Mesenchymal stem cell (in vitro differentiated cells and primary cell): ENCODE measurements around the gene AGAP1.
A peak's percentile ranks its signal among the peaks of the same experiment; 100 is the strongest.

Experiments used
- DNase-seq: peaks from one replicate; pipeline ENCODE4 v3.0.0-alpha.2; 2013
- H2AFZ ChIP-seq: one replicate; pipeline ENCODE4 v1.6.1; 2013; ENCODE audit warnings: low read depth, mild to moderate bottlenecking, control low read depth, inconsistent platforms, low read length, moderate library complexity
- H2AK5ac ChIP-seq: 2 replicates; pipeline ENCODE4 v1.6.1; 2013; ENCODE audit warnings: low read length, moderate library complexity, mild to moderate bottlenecking, inconsistent platforms; ENCODE audit not compliant: severe bottlenecking
- H2BK120ac ChIP-seq: one replicate; pipeline ENCODE4 v1.6.1; 2013; ENCODE audit warnings: low read depth, mild to moderate bottlenecking, inconsistent platforms, low read length, moderate library complexity
- H2BK12ac ChIP-seq, 2 experiments: one replicate each; pipeline ENCODE4 v1.6.1; 2013; ENCODE audit warnings: inconsistent platforms in 2 of 2, low read length in 2 of 2, mild to moderate bottlenecking in 2 of 2, moderate library complexity in 2 of 2, control low read depth in 1 of 2
- H2BK15ac ChIP-seq: one replicate; pipeline ENCODE4 v1.6.1; 2013; ENCODE audit warnings: mild to moderate bottlenecking, low read depth, inconsistent platforms; ENCODE audit not compliant: poor library complexity, severe bottlenecking
- H2BK5ac ChIP-seq: 2 replicates; pipeline ENCODE4 v1.6.1; 2013; ENCODE audit warnings: low read depth, mild to moderate bottlenecking, low read length, control low read depth, inconsistent platforms; ENCODE audit not compliant: poor library complexity, severe bottlenecking
- H3K14ac ChIP-seq, 2 experiments: one replicate each; pipeline ENCODE4 v1.6.1; 2013; ENCODE audit warnings: inconsistent platforms in 2 of 2, low read length in 2 of 2, control low read depth in 1 of 2, mild to moderate bottlenecking in 1 of 2, moderate library complexity in 1 of 2
- H3K18ac ChIP-seq, 2 experiments: one replicate each; pipeline ENCODE4 v1.6.1; 2013; ENCODE audit warnings: inconsistent platforms in 2 of 2, low read length in 2 of 2, control low read depth in 1 of 2, low read depth in 1 of 2, mild to moderate bottlenecking in 1 of 2
- H3K23ac ChIP-seq, 2 experiments: one replicate each; pipeline ENCODE4 v1.6.1; 2013; ENCODE audit warnings: inconsistent platforms in 2 of 2, low read length in 2 of 2, mild to moderate bottlenecking in 2 of 2, moderate library complexity in 2 of 2, control low read depth in 1 of 2
- H3K27ac ChIP-seq: 2 replicates; pipeline ENCODE4 v1.5.1; 2013; ENCODE audit warnings: mild to moderate bottlenecking, moderate library complexity, low read length, control low read depth, inconsistent platforms; ENCODE audit not compliant: poor library complexity, severe bottlenecking
- H3K27me3 ChIP-seq, 2 experiments: 2 replicates each; pipeline versions ENCODE4 v1.6.1 to v1.7.0; 2013; ENCODE audit warnings: low read length in 2 of 2, mild to moderate bottlenecking in 2 of 2, moderate library complexity in 2 of 2, control low read depth in 1 of 2, inconsistent platforms in 1 of 2; ENCODE audit not compliant: control insufficient read depth in 1 of 2, insufficient read depth in 1 of 2
- H3K36me3 ChIP-seq, 2 experiments: 2 replicates each; pipeline versions ENCODE4 v1.6.1 to v1.7.0; 2013; ENCODE audit warnings: low read length in 2 of 2, control low read depth in 1 of 2, inconsistent platforms in 1 of 2, low read depth in 1 of 2, mild to moderate bottlenecking in 1 of 2; ENCODE audit not compliant: insufficient read depth in 2 of 2, control insufficient read depth in 1 of 2
- H3K4ac ChIP-seq, 2 experiments: one replicate each; pipeline ENCODE4 v1.6.1; 2013; ENCODE audit warnings: inconsistent platforms in 2 of 2, low read length in 2 of 2, mild to moderate bottlenecking in 2 of 2, moderate library complexity in 2 of 2, control low read depth in 1 of 2, low read depth in 1 of 2
- H3K4me1 ChIP-seq: 2 replicates; pipeline ENCODE4 v1.6.1; 2013; ENCODE audit warnings: low read depth, low read length, control low read depth; ENCODE audit not compliant: control insufficient read depth, insufficient read depth
- H3K4me2 ChIP-seq: 2 replicates; pipeline ENCODE4 v1.6.1; 2013; ENCODE audit warnings: low read length, mild to moderate bottlenecking, inconsistent platforms; ENCODE audit not compliant: poor library complexity, severe bottlenecking
- H3K4me3 ChIP-seq, 2 experiments: 2 replicates each; pipeline versions ENCODE4 v1.5.1 to v1.7.0; 2013; ENCODE audit warnings: low read length in 2 of 2, mild to moderate bottlenecking in 2 of 2, control low read depth in 1 of 2, low read depth in 1 of 2; ENCODE audit not compliant: insufficient read depth in 1 of 2
- H3K79me1 ChIP-seq: replicated peaks from 2 replicates; pipeline ENCODE4 v1.6.1; 2013; ENCODE audit warnings: mild to moderate bottlenecking, control low read depth, low read length, inconsistent platforms; ENCODE audit not compliant: poor library complexity, severe bottlenecking
- H3K9ac ChIP-seq: 2 replicates; pipeline ENCODE4 v1.7.0; 2013; ENCODE audit warnings: mild to moderate bottlenecking, low read length, moderate library complexity
- H3K9me3 ChIP-seq: 2 replicates; pipeline ENCODE4 v1.7.0; 2013; ENCODE audit warnings: mild to moderate bottlenecking, low read length; ENCODE audit not compliant: control insufficient read depth
- H4K8ac ChIP-seq: one replicate; pipeline ENCODE4 v1.6.1; 2013; ENCODE audit warnings: inconsistent platforms, mild to moderate bottlenecking, low read length, moderate library complexity
- H4K91ac ChIP-seq: one replicate; pipeline ENCODE4 v1.6.1; 2013; ENCODE audit warnings: mild to moderate bottlenecking, low read length, inconsistent platforms
- WGBS: methylation state at CpG from one replicate; pipeline ENCODE4 v1.1.7; 2013; ENCODE audit warnings: mixed read lengths; 5-methylcytosine and 5-hydroxymethylcytosine counted together

AGAP1 gene

GRCh38 chr2:236167297-236168109 lies 673.7 kb downstream of the AGAP1 start:
- no peak overlapping the region for H3K9ac ChIP-seq
- H3K4me1 ChIP-seq = peaks cover 42% of the 10 kb centered on the region
- no peak overlapping the region for H2BK5ac ChIP-seq
- peak overlapping the region; percentile 69 to 73 for H3K4me3 ChIP-seq
- H3K18ac ChIP-seq = no peak overlapping the region
- H3K36me3 ChIP-seq = peaks cover 0 to 4% of the 10 kb centered on the region in 2 experiments
- 1% methylated on average over 48 of the region's 112 CpGs for WGBS
- H2BK120ac ChIP-seq = no peak overlapping the region
- no peak overlapping the region for H2BK15ac ChIP-seq
- peak; percentile 42 for DNase-seq
- no peaks in the 10 kb centered on the region for H3K9me3 ChIP-seq
- no peak overlapping the region for H2BK12ac ChIP-seq
- peaks cover 48 to 91% of the 10 kb centered on the region in 2 experiments for H3K27me3 ChIP-seq
- H4K8ac ChIP-seq = peak overlapping the region; percentile 38
- H3K79me1 ChIP-seq = peaks cover 10% of the 10 kb centered on the region
- peak overlapping the region; percentile 96 for H3K4me2 ChIP-seq
- H3K27ac ChIP-seq = no peak overlapping the region
- no peak overlapping the region for H4K91ac ChIP-seq
- no peak overlapping the region for H2AFZ ChIP-seq
- H3K23ac ChIP-seq = peak overlapping the region in 1 of 2 experiments; percentile 64
- H2AK5ac ChIP-seq = no peak overlapping the region
- no peak overlapping the region for H3K4ac ChIP-seq
- H3K14ac ChIP-seq = no peak overlapping the region

- Histone ChIP-seq H3K14ac (no peak within 1 kb of the TSS), H3K23ac (peak within 1 kb of the TSS in 1 of 2 experiments; percentile 64), H3K4ac (no peak within 1 kb of the TSS), H3K9me3 (no peaks in the 10 kb centered on the region), H3K4me1 (peaks cover 40% of the 10 kb centered on the region), H3K79me1 (peaks cover 8% of the 10 kb centered on the region), H3K27ac (no peak within 1 kb of the TSS), H4K8ac (peak within 1 kb of the TSS; percentile 38), H3K27me3 (peaks cover 57 to 91% of the 10 kb centered on the region in 2 experiments), H3K36me3 (peaks cover 0 to 3% of the 10 kb centered on the region in 2 experiments), H2BK15ac (no peak within 1 kb of the TSS), H3K4me2 (peak within 1 kb of the TSS; percentile 96), H2BK120ac (no peak within 1 kb of the TSS), H2AFZ (no peak within 1 kb of the TSS), H3K18ac (no peak within 1 kb of the TSS), H4K91ac (no peak within 1 kb of the TSS), H3K4me3 (peak within 1 kb of the TSS; percentile 69 to 73), H2BK12ac (no peak within 1 kb of the TSS), H2BK5ac (no peak within 1 kb of the TSS), H3K9ac (no peak within 1 kb of the TSS), H2AK5ac (no peak within 1 kb of the TSS)
- DNase-seq = peak; percentile 49
- 1% methylated on average over 72 of the region's 105 CpGs for WGBS
Measured at GRCh38 chr2:236168110-236169080, 674.6 kb downstream of the AGAP1 start, which contains the start of gene GBX2. TSS of gene GBX2 (minus strand) at chr2:236168386. CDS start at chr2:236167971, 415 bp downstream.

DNA sequence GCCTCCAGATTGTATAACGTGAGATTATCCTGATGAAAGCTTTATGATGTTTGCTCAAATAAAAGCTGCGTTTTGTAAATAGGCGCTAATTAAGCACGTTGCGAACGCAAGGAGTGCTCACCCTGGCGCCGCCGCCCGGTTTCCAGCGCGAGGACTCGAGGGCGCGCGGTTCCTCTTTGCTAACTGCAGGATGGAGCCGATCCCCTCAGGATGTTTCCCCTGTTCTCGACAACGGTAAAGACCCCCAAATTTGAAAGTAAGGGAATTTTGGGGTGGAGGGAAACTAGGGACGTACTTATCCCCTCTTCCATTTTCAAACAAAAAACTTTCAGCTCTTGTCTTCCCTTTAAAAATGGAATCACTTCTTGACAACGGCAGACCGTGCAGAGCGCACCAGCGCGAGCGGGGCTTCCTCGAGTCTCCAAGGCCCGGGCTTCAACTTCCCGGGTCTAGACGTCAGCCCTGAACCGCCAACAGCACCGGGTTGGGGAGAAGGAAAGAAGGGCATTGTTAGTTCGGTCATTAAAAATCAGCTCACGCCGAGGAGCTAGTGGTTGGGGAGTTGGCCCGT lies 675.4 kb downstream of the AGAP1 start:
- no peak overlapping the region for H3K14ac ChIP-seq
- no peak overlapping the region for H2BK12ac ChIP-seq
- H3K9me3 ChIP-seq = no peaks in the 10 kb centered on the region
- no peak overlapping the region for H2AK5ac ChIP-seq
- H4K91ac ChIP-seq = no peak overlapping the region
- H3K23ac ChIP-seq = no peak overlapping the region
- no peak overlapping the region for H2AFZ ChIP-seq
- no peak overlapping the region for H3K9ac ChIP-seq
- peak; percentile 23 for DNase-seq
- WGBS = 2% methylated on average over 31 of the region's 36 CpGs
- no peak overlapping the region for H2BK120ac ChIP-seq
- no peak overlapping the region for H4K8ac ChIP-seq
- H3K79me1 ChIP-seq = peaks cover 1% of the 10 kb centered on the region
- peaks cover 65 to 91% of the 10 kb centered on the region in 2 experiments for H3K27me3 ChIP-seq
- H3K4me3 ChIP-seq = no peak overlapping the region
- no peaks in the 10 kb centered on the region for H3K36me3 ChIP-seq
- H2BK5ac ChIP-seq = no peak overlapping the region
- no peak overlapping the region for H3K4ac ChIP-seq
- no peak overlapping the region for H3K4me2 ChIP-seq
- H3K27ac ChIP-seq = no peak overlapping the region
- H2BK15ac ChIP-seq = no peak overlapping the region
- H3K4me1 ChIP-seq = peaks cover 35% of the 10 kb centered on the region
- no peak overlapping the region for H3K18ac ChIP-seq
